Stimulated activated CD4-positive, alpha-beta T cell treated with anti-CD3 and anti-CD28 coated beads, Interleukin-4, amount 100 ng/mL, for 1 hour (primary cell): ENCODE measurements around the gene CLSTN3.

Experiments used
- DNase-seq: peaks from one replicate; pipeline ENCODE4 v3.0.0-alpha.2; 2020

Gene CLSTN3

DNA sequence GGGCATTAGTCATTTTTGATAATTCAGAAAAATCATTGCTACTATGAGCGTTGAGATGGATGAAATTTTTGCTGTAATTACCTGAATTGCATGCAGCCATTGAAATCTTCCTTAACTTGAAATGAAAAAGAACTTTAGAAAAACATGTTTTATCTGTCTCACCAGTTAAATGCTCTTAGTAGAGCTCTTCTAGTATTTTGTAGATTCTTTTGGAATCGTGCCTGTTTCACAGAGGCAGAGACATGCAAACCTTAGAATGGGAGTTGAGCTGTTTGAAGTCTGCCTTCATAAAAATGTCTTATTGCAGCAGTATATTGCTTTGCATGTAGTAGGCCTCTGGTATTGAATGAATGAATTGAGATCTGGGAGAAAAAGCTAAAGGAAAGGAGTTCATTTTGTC, 63.5 kb downstream of the CLSTN3 start:
- DNase-seq: no peak

DNA sequence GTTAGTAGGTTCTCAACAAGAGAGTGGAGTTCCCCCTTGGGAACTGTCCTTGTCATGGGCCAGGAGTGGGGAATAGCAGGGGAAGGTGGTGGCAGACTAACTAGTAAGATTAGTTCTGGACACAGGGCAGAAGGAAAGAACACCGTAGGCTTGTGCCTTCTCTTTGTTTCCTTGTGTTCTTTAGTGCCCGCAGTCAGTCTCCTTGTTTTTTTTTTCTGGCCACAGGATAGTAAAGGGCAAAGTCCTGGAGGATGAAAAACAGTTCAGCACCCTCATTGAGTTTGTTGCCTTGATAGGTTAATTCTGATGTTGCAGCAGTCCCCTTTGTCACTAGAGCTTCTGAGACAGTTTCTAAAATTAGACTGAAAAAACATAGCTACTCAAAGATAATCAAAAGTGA, 67.7 kb downstream of the CLSTN3 start:
- DNase-seq: no peak

DNA sequence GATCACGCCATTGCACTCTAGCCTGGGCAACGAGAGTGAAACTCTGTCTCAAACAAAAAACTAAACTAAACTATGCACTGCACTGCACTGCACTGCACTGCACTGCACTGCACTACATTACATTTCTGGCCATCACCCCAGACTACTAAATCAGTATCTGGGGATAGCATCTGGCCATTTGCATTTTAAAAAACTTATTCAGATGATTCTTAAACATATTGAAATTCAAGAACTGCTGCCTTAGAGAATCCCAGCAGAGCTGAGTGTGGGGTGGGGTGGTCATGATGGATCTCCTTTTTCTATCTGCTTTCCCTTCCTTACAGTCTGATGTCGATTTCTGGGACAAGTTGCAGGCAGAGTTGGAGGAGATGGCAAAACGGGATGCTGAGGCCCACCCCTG, 72.9 kb downstream of the CLSTN3 start:
- DNase-seq: no peak

DNA sequence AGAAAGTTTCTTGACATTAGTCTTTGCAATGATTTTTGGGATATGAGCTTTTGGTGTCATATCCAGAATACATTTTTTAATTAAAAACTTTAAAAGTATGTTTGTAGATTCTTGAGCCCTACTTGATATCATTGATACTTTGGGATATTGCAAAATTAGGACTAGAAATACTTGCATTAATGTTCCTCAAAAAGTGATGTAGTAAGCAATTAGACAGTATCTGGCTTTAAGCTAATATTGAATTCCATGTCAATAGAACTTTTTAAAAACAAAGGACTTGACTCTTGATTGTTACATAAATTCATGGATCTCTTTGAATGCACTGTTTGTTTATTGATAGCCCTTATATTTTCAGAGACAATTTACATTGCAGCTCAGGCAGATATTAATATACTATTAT, 74.9 kb downstream of the CLSTN3 start:
- no peak for DNase-seq

DNA sequence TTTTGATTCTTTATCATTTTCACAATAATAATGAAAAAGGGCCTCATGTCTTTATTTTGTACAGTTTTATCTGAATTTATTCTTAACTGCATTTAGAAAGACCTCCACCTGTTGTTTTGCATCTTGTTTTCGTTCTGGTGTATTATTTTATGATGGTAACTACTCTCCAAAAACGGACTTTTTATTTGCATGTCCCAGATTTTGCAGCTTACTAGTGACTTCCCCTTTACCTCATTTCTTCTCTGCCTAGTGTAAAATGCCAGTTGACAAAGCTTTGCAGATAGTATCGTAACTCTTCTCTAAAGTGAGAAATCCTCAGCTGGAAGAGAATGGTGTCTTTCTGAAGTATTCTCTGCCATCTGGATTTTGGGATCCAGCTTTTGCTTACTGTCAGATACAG, 76.5 kb downstream of the CLSTN3 start:
- DNase-seq: no peak

DNA sequence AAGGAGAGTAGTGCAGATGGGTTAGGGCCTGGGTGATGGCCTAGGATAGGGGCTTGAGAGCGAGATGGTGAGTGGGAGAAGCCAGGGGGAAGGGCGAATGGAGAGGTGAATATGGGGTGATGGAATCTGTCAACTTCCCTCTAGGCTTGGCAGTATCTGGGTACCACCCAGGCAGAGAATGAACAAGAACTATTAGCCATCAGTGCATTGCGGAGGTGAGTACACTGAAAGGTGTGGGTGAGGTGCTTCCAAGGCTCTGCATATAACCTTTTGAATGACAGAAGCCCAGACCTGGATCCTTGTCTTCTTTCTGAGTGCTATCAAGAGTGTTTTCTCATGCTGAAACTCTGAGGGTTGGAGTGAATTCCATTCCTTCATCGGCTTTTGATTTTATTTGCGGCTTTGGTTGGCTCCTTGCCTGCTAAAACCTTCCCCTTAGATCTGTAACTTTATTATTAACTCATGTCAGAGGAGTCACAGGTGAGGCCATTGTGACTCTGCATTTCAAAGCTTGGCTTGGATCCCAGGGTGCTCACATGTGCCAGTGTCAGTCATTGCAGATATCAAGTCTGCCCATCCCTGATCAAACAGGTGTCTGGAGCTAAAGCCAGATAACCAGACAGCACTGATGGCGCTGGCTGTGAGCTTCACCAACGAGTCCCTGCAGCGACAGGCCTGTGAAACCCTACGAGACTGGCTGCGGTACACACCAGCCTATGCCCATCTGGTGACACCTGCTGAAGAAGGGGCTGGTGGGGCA, 77.9 kb downstream of the CLSTN3 start:
- no peak for DNase-seq
